ENCODE data around the gene SAE1.

DNA sequence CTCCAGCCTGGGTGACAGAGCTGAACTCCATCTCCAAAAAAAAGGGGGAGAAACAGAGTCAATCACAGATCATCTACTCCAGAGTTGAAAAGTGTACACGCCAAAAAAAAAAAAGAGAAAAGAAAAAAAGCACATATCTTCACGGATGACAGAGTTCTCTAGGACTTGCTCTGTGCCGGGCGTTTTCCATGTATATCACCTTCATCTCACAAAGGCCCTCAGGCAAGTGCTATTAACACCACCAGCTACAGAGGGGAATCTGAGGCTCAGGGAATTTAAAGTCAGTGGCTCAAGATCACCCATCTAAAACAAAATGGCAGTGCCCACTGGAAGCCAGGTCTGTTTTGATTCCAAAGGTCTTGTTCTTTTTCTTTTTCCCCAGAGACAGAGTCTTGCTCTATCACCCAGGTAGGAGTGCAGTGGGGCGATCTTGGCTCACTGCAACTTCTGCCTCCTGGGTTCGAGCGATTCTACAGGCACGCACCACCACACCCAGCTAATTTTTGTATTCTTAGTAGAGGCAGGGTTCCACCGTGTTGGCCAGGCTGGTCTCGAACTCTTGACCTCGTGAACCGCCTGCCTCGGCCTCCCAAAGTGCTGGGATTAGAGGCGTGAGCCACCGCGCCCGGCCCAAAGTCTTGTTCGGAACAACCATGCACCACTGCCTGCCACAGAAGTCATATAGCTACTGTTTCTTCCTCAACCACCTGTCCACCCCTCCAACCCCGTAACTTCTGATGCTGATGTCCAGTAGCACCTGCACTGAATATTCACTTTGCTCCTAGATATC, 42.2 kb downstream of the SAE1 start:
- TF ChIP-seq EZH2 (IDR thresholded peaks at IDR 0.05; ENCODE audit: insufficient read depth, poor library complexity, severe bottlenecking) (no peak), EZH2phosphoT487 (IDR thresholded peaks at IDR 0.05; ENCODE audit: insufficient read depth, low read depth) (no peak)
